HG02884 (cell line): ENCODE data around the gene IL17A.

Source experiments
- ATAC-seq: cut with Tn5 transposase; IDR thresholded peaks from one replicate; pipeline ENCODE4 v1.9.1; 2021; ENCODE audit warnings: mild to moderate bottlenecking, moderate library complexity; ENCODE audit not compliant: unreplicated experiment

Gene IL17A

DNA sequence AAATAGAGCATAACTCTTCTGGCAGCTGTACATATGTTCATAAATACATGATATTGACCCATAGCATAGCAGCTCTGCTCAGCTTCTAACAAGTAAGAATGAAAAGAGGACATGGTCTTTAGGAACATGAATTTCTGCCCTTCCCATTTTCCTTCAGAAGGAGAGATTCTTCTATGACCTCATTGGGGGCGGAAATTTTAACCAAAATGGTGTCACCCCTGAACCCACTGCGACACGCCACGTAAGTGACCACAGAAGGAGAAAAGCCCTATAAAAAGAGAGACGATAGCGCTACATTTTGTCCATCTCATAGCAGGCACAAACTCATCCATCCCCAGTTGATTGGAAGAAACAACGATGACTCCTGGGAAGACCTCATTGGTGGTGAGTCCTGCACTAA lies at the start of gene IL17A:
Gene IL17A (plus strand): TSS at position 301 of the 400 bp plus-strand sequence. CDS start 57 bp downstream, at position 358.
- peak; percentile 10 for ATAC-seq

DNA sequence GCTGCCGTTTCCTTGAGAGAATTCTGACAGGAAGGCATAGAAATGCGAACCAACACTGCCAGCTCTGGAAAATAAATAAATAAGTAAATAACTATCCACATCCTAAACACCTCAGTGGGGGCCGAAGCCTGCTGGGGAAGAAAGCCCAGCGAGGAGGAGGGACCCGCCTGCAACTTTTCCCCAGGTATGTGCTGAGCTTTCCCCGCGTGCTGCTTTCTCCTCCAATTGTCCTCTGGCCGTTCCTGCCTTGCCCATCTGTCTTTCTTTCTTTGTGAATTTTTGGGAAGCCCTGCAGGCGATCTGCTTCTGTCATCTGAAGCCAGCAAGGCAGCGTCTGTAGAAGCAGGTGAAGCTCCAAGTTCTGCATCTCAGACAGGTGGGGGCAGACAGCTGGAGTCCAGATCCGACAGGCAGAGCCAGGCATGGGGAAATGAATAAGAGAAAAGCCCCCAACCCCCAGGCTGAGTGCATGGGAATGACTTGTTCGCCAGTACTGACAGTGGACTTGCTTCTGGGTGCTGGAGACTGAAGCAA lies 49.2 kb upstream of the IL17A start:
- ATAC-seq = no peak

- ATAC-seq = no peak
Measured at GRCh38 chr6:52138284-52138683, 47.9 kb upstream of the IL17A start.

- ATAC-seq = no peak
Measured at GRCh38 chr6:52139985-52140680, 46.0 kb upstream of the IL17A start.

GRCh38 chr6:52141596-52141995 lies 44.6 kb upstream of the IL17A start:
- no peak for ATAC-seq

DNA sequence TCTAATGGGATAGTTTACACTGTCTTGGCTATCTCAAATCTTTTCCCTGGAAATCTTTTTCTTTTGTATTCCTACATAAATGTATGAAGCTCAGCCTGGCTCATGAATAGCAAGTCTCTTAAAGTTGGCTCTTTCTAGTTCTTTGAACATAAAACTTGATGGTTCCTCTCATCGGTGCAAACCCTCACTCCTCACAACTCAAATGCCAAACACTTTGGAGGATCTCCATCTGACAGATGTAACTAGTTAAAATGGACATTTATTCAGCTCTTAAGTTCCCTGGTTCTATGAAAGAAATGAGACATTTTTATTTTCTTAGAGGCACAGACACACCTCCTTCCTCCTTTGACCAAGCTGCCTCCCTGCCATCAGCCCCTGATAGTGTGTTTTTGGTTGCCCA lies 43.6 kb upstream of the IL17A start:
- no peak for ATAC-seq

DNA sequence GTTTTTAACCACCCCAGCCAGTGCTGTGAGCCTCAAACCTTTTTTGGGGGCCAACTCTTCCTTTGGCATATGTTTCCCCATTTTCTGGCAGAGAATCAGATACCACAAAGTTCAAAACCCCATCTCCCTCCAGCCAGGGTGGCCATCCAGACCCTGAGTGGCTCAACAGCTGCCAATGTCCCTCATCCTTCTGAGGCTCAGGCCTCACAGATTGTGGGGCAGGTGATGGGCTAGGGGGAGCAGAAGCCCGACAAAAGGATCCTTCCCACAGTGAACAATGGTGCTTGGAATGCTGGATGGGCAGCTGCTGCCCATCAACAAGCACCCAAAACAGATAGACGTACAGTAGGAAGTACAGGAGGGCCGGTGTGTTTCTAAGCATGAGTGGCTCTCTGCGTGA lies 42.6 kb upstream of the IL17A start:
- ATAC-seq = no peak

GRCh38 chr6:52144196-52145076 lies 41.7 kb upstream of the IL17A start:
- no peak for ATAC-seq

GRCh38 chr6:52146851-52147445 lies 39.2 kb upstream of the IL17A start:
- ATAC-seq = no peak

DNA sequence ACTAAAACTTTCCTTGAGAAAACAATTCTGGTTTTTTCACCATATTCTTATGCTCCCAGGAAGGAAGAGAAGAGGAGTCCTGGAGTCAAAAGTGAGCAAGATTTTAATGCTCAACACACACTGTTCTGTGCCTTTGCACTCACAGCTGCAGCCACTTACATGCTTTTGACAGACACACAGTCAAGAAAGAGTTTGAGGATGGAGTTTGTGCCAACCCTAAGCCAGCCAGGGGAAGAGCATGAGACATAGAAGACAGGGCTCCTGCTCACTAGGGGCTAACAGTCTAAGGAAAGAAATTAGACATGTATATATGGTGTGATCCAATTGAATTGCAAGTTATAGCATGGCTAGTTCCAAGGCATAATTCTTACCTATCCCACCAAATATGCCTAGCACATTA lies 37.1 kb upstream of the IL17A start:
- no peak for ATAC-seq

GRCh38 chr6:52149949-52150348 lies 36.2 kb upstream of the IL17A start:
- no peak for ATAC-seq

DNA sequence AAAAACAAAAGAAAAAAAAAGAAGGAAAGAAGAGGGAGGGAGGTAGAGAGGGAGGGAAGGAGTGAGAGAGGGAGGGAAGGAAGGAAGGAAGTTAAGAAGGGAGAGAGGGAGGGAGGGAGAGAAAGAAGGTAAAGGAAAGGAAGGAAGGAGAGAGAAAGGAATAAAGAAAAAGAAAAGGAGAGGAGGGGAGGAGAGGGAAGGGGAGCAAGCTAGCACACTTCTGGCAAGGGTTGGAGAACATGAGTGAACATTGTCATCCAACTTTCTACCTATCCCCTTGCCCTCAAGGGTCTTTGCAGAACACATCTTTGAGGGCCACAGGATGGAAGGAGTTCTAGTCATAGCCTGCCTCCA lies 34.1 kb upstream of the IL17A start:
- ATAC-seq = no peak

DNA sequence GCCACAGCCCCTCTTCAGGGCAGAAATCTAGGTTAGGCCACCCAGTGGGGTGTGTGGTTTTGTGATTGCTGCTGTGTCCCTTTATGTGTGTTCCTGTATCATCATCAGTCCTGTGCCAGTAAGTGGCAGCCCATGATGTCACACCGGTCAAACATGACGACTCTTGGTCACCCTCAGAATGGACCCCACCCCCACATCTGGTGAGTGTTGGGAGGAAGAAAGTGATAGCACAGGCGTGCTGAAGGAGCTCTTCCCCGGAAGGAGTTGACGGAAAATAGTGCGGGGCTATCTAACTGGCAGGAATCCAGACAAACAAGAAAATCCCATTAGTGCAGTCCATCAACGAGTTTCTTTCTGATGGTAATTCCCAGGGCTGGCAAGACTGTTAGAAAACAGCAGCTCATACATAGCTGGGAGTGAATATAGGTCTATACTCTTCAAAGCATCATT lies 33.4 kb upstream of the IL17A start:
- no peak for ATAC-seq

- no peak for ATAC-seq
Measured at GRCh38 chr6:52154381-52154780, 31.8 kb upstream of the IL17A start.

DNA sequence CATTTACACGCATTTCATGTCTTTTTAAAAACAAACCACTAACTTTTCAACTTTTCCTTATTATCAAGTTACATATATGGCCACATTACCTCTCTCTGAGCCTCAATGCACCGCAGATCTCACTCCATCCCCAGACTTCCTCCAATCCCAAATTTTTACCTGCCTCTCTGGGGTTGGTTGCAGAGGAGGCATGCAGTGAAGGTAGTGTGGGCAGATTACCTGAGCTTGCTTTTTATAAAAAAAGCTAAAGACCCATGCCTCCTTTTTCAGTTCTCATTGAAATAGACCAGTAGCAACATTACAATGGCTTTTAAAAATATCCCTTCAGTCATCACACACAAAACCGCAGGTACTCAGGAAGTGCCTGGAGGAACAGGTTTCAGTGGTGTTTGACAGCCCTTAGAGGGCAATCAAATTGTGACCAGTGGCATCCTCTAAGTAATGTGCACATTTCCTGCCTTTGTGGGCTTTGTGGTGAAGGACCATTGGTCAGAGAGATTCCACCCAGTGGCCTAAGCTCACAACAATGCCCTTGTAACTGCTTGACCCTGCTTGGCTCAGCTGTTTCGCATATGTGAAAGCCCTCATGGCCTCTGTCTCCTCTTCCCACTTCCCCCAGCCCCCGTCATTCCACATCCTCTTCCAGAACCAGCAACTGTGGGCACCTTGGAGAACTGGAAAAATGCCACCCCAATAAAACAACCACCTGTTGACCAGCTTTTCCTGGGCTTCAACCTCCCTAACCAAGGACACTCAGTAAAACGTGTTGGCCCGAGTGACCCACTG lies 30.2 kb upstream of the IL17A start:
- ATAC-seq = peak; percentile 75

DNA sequence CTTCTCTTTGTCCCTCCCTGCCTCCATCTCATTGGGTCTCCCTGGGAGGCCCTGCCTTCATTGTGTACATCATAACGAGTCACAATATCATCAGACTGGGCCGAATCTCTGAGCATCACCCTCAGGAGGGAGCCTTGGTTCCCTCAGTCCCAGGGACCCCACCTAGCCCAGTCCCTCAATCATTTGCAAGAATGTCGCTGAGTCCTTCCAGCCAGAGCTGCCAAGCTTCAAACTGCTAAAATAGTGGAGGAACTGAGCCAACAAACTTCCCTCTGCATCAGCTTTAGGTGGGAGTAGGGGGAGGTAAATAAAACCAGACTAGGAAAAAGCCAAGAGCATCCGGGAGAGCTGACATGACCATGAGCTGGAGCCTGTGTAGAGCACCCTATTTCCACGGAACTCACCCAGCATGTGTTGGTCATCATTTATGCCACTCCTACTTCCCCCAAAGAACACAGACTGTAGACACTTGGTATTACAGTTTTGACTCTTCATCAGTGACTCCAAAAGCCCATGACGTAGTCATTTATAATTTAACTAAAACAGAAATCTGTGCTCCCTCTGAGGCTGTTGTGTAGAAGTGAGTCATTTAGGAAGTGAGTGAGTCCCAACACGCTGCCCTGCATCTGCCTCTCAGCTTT lies 28.8 kb upstream of the IL17A start:
- ATAC-seq = peak; percentile 66

DNA sequence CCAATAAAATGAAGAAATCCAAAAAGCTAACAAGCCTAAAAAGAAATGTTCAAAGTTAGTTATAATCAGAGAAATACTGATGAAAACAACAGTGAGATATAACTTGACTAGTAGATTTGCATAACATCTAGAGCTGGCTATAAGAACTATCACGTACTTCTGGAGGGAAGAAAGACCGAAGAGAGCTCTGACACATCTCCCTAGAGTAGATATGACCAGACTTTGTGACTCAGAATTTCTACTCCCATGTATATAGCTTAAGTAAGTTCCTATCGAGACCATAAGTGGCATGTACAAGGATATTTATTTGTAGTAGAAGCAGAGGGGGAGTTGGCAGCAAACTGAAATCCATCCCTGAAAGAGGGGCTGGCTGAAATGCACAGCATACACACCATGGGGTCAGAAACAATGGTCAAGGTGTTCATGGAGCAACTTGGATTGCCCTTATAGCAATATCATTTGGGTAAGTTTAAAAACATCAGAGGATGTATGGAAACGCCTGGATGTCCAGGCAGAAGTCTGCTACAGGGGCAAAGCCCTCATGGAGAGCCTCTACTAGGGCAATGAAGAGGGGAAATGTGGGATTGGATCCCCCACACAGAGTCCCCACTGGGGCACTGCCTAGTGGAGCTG lies 25.6 kb upstream of the IL17A start:
- ATAC-seq = no peak

DNA sequence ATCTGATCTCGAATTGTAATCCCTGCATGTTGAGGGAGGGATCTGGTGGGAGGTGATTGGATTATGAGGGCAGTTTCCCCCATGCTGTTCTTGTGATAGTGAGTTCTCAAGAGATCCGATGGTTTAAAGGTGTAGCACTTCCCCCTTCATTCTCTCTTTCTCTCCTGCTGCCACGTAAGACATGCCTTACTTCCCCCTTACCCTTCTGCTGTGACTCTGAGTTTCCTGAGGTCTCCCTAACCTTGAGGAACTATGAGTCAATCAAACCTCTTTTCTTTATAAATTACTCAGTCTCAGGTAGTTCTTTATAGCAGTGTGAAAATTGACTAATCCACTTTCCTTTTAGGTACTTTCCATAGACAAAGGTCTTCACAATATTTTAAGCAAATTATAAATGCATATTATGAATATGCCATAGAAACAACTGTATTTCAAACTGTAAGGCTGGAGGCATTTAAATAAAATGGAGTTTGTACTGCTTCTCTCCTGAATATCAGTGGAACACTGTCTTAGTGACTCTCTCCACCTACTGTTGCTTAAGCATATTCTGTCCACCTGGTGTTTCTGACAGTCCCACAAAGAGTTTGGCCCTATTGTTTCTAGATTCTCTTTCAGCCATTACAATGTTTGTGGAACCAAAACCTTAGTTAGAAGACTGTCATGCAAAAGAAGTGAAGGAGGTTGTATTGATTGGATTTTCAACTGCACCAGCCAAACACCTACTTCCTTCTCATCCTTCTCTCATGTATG lies 24.3 kb upstream of the IL17A start:
- peak; percentile 30 for ATAC-seq
